Fibroblast of skin of back (primary cell): ENCODE data around the gene EPYC.
"Not testable (repeated sequence)": the region's sequence is repeated elsewhere in the genome, so short reads cannot be mapped to it uniquely, and the experiment has no call there.

Source experiments
- DNase-seq: peaks from one replicate; pipeline ENCODE4 v3.0.0-alpha.2; 2013

Gene EPYC

GRCh38 chr12:90990611-90991010, 14.2 kb downstream of the EPYC start:
- no peak for DNase-seq

- DNase-seq = no peak
These were observed 15.1 kb downstream of the EPYC start for GRCh38 chr12:90989686-90990111.

GRCh38 chr12:90987520-90987919, 17.3 kb downstream of the EPYC start:
- no peak for DNase-seq

GRCh38 chr12:90987101-90987500, 17.7 kb downstream of the EPYC start:
- DNase-seq = peak; percentile 74

- DNase-seq = not testable (repeated sequence)
These were observed 19.4 kb downstream of the EPYC start for GRCh38 chr12:90985331-90985730.

GRCh38 chr12:90984114-90984513, 20.7 kb downstream of the EPYC start:
- DNase-seq = no peak

GRCh38 chr12:90982170-90982569, 22.6 kb downstream of the EPYC start:
- DNase-seq = no peak

GRCh38 chr12:90979951-90980350, 24.8 kb downstream of the EPYC start:
- DNase-seq = peak; percentile 49

GRCh38 chr12:90979019-90979418, 25.8 kb downstream of the EPYC start:
- no peak for DNase-seq

GRCh38 chr12:90978117-90978770, 26.5 kb downstream of the EPYC start:
- DNase-seq = peak; percentile 83

GRCh38 chr12:90977224-90977623, 27.5 kb downstream of the EPYC start:
- no peak for DNase-seq

- DNase-seq = peak; percentile 83
These were observed 30.5 kb downstream of the EPYC start for GRCh38 chr12:90974286-90974685.

- DNase-seq = peak; percentile 44
These were observed 32.5 kb downstream of the EPYC start for GRCh38 chr12:90972226-90972625.

- DNase-seq = no peak
These were observed 33.9 kb downstream of the EPYC start for GRCh38 chr12:90970911-90971310.

GRCh38 chr12:90970471-90970870, 34.3 kb downstream of the EPYC start:
- no peak for DNase-seq

- no peak for DNase-seq
These were observed 34.9 kb downstream of the EPYC start for GRCh38 chr12:90969851-90970250.

GRCh38 chr12:90969346-90969745, 35.4 kb downstream of the EPYC start:
- peak; percentile 57 for DNase-seq

- DNase-seq = no peak
These were observed 39.6 kb downstream of the EPYC start for GRCh38 chr12:90965204-90965603.

GRCh38 chr12:90964616-90965015, 40.2 kb downstream of the EPYC start:
- no peak for DNase-seq

- DNase-seq = no peak
These were observed 40.8 kb downstream of the EPYC start for GRCh38 chr12:90963946-90964345.

GRCh38 chr12:90961154-90961553, 43.6 kb downstream of the EPYC start:
- no peak for DNase-seq

GRCh38 chr12:90959538-90960139, 45.1 kb downstream of the EPYC start:
- peak; percentile 59 for DNase-seq

- no peak for DNase-seq
These were observed 45.7 kb downstream of the EPYC start for GRCh38 chr12:90959032-90959431.

GRCh38 chr12:90958347-90958746, 46.4 kb downstream of the EPYC start:
- no peak for DNase-seq

- no peak for DNase-seq
These were observed 49.9 kb downstream of the EPYC start, which contains the start of gene CCER1 for GRCh38 chr12:90954921-90955320. CCER1 (minus strand) TSS chr12:90955176; CDS start chr12:90954742, 434 bp downstream.
